Smooth muscle cell (in vitro differentiated cells): ENCODE measurements around the gene PIM2. TPM values are rescaled to one million over a fixed set of nuclear protein-coding genes. Genes with fewer than 3 reads are reported as not detected.
A peak's percentile ranks its signal among the peaks of the same experiment; 100 is the strongest.

Experiments used
- DNase-seq: peaks from one replicate; lab custom pipeline; 2025; ENCODE audit not compliant: unreplicated experiment; lab: John Stamatoyannopoulos, UW
- H2AFZ ChIP-seq: fragments of 200-600 bp; sonication (generic); 2 replicates; pipeline ENCODE4 v1.6.0; 2016; ENCODE audit warnings: antibody characterized with exemption, low read depth, mild to moderate bottlenecking
- H3F3A ChIP-seq: fragments of 200-600 bp; sonication (generic); 2 replicates; pipeline ENCODE4 v1.6.0; 2017; ENCODE audit warnings: antibody characterized with exemption, low read depth
- H3K27ac ChIP-seq: fragments of 200-600 bp; sonication (generic); 2 replicates; pipeline ENCODE4 v1.5.1; 2016; ENCODE audit warnings: low read depth, mild to moderate bottlenecking
- H3K27me3 ChIP-seq: fragments of 200-600 bp; sonication (generic); 2 replicates; pipeline ENCODE4 v1.6.1; 2016; ENCODE audit warnings: low read depth, mild to moderate bottlenecking
- H3K36me3 ChIP-seq: fragments of 200-600 bp; sonication (generic); 2 replicates; pipeline ENCODE4 v1.5.1; 2016; ENCODE audit warnings: low read depth
- H3K4me1 ChIP-seq: fragments of 200-600 bp; sonication (generic); 2 replicates; pipeline ENCODE4 v1.5.1; 2016; ENCODE audit warnings: low read depth
- H3K4me2 ChIP-seq: fragments of 200-600 bp; sonication (generic); 2 replicates; pipeline ENCODE4 v1.6.0; 2016; ENCODE audit warnings: mild to moderate bottlenecking
- H3K4me3 ChIP-seq: fragments of 200-600 bp; sonication (generic); 2 replicates; pipeline ENCODE4 v1.5.1; 2016; ENCODE audit warnings: mild to moderate bottlenecking
- H3K79me2 ChIP-seq: fragments of 200-600 bp; sonication (generic); 2 replicates; pipeline ENCODE4 v1.6.0; 2016; ENCODE audit warnings: low read depth, mild to moderate bottlenecking
- H3K9ac ChIP-seq: fragments of 200-600 bp; sonication (generic); 2 replicates; pipeline ENCODE4 v1.6.0; 2016; ENCODE audit warnings: low read depth
- H3K9me3 ChIP-seq: fragments of 200-600 bp; sonication (generic); replicated peaks from 2 replicates; pipeline ENCODE4 v1.5.1; 2016; ENCODE audit warnings: low read depth
- H4K20me1 ChIP-seq: fragments of 200-600 bp; sonication (generic); 2 replicates; pipeline ENCODE4 v1.6.0; 2016; ENCODE audit warnings: low read depth
- CTCF ChIP-seq: fragments of 200-600 bp; sonication (generic); IDR thresholded peaks from 2 replicates; pipeline ENCODE4 v1.5.1; 2017; ENCODE audit warnings: borderline replicate concordance, mild to moderate bottlenecking, antibody characterized with exemption; ENCODE audit not compliant: insufficient read depth, poor library complexity, severe bottlenecking
- WGBS: methylation state at CpG from one replicate; pipeline ENCODE4 v1.1.7; 2016; ENCODE audit warnings: low lambda C conversion rate; 5-methylcytosine and 5-hydroxymethylcytosine counted together
- polyA plus RNA-seq: library from polyadenylated mRNA; unstranded; fragments of >200 nt; fragmentation: Nextera tagmentation; extraction: Ambion mirVana; gene quantifications from 2 replicates; pipeline ENCODE4 v1.2.1, GENCODE V29; 2016
- total RNA-seq: library from RNA; depleted of rRNA; stranded (reverse); fragments of >200 nt; gene quantifications from 2 replicates; pipeline ENCODE4 v1.2.3, GENCODE V29; 2014

PIM2 gene
- total and polyA plus RNA-seq, 2 experiments from 2014 or later = 7.4 to 7.6 TPM

- DNase-seq = no peak
- H2AFZ ChIP-seq = no peak overlapping the region
- peaks cover 16% of the 10 kb centered on the region for H3K79me2 ChIP-seq
- H3K9me3 ChIP-seq = no peaks in the 10 kb centered on the region
- no peak overlapping the region for H3K4me2 ChIP-seq
- no peaks in the 10 kb centered on the region for H3F3A ChIP-seq
- H3K4me1 ChIP-seq = peaks cover 7% of the 10 kb centered on the region
- H3K4me3 ChIP-seq = no peak overlapping the region
- H4K20me1 ChIP-seq = no peaks in the 10 kb centered on the region
- WGBS = 89% methylated on average over 13 of the region's 13 CpGs
- H3K9ac ChIP-seq = no peak overlapping the region
- no peak for TF ChIP-seq CTCF
- H3K27ac ChIP-seq = no peak overlapping the region
- H3K27me3 ChIP-seq = no peaks in the 10 kb centered on the region
- no peaks in the 10 kb centered on the region for H3K36me3 ChIP-seq
Measured at GRCh38 chrX:48914593-48915493, 4.0 kb downstream of the PIM2 start.

GRCh38 chrX:48913605-48914366 is 5.0 kb downstream of the PIM2 start:
- Histone ChIP-seq H3K36me3 (no peaks in the 10 kb centered on the region), H3K27ac (no peak overlapping the region), H3K9me3 (no peaks in the 10 kb centered on the region), H4K20me1 (peaks cover 5% of the 10 kb centered on the region), H3K9ac (no peak overlapping the region), H3K79me2 (peaks cover 26% of the 10 kb centered on the region), H2AFZ (no peak overlapping the region), H3K4me1 (peaks cover 3% of the 10 kb centered on the region), H3K4me3 (no peak overlapping the region), H3K4me2 (no peak overlapping the region), H3K27me3 (no peaks in the 10 kb centered on the region), H3F3A (no peaks in the 10 kb centered on the region)
- DNase-seq = no peak
- WGBS = 89% methylated on average over 5 of the region's 5 CpGs
- no peak for TF ChIP-seq CTCF

DNA sequence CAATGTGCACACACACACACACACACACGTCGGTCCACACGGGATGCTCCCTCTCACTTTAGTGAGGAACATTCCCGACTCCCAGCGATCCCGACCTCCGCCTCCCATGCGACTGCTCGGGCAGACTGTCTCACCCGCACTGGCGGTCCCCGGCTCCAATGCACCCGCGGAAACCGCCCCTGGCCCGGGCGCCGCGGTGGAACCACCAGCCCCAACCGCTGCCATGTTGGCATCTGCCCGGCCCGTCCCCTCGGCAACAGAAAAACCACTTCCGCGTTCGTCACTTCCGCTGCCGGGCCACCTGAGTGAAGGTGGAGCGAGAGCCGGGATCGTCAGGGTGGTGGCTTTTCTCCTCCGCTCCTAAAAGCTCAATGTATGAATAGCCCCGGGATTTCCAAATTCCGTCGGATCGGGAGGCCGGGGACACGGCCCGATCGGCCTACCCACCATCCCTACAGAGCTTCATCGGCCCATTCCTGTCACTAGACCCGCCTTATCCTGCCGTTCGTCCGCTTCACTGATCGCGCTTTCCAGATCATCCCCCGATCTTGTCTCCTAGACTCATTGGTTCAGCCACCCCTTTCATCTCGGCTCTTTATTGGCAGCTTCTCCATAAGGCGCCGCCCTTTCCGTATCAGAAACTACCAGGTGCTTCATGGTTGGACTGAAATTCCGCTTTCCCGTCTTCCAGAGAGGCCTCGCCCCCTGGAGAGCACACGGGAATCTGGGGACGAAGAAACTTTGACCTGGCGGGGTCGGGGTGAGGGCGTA is 7.2 kb downstream of the PIM2 start, which contains the start of gene SLC35A2:
TSS of gene SLC35A2 (minus strand) at position 235 of the 771 bp plus-strand sequence. CDS start at position 225, 10 bp downstream.
- Histone ChIP-seq H2AFZ (peak within 1 kb of the TSS; percentile 61), H3K9me3 (no peaks in the 10 kb centered on the region), H3K36me3 (no peaks in the 10 kb centered on the region), H3K9ac (peak within 1 kb of the TSS; percentile 94), H3K79me2 (peaks cover 32% of the 10 kb centered on the region), H3K27ac (peak within 1 kb of the TSS; percentile 86), H3K4me2 (peak within 1 kb of the TSS; percentile 93), H3K4me1 (peaks cover 3% of the 10 kb centered on the region), H3F3A (no peaks in the 10 kb centered on the region), H3K4me3 (peak within 1 kb of the TSS; percentile 68), H4K20me1 (peaks cover 18% of the 10 kb centered on the region), H3K27me3 (no peaks in the 10 kb centered on the region)
- TF ChIP-seq CTCF = no peak
- WGBS = 40% methylated on average over 60 of the region's 60 CpGs
- DNase-seq = peak; percentile 35
